SKM-1 (cell line): ENCODE results near the gene PPP2R5C.

ENCODE experiments used
- DNase-seq: peaks from one replicate; lab custom pipeline; 2025; ENCODE audit not compliant: unreplicated experiment; lab: John Stamatoyannopoulos, UW

Gene PPP2R5C

GRCh38 chr14:101909371-101910096 is 148.0 kb downstream of the PPP2R5C start:
- DNase-seq, result no peak

GRCh38 chr14:101912841-101913240 is 151.3 kb downstream of the PPP2R5C start:
- no peak for DNase-seq

GRCh38 chr14:101914083-101914482 is 152.6 kb downstream of the PPP2R5C start:
- no peak for DNase-seq

GRCh38 chr14:101915871-101916815 is 154.6 kb downstream of the PPP2R5C start:
- no peak for DNase-seq

DNA sequence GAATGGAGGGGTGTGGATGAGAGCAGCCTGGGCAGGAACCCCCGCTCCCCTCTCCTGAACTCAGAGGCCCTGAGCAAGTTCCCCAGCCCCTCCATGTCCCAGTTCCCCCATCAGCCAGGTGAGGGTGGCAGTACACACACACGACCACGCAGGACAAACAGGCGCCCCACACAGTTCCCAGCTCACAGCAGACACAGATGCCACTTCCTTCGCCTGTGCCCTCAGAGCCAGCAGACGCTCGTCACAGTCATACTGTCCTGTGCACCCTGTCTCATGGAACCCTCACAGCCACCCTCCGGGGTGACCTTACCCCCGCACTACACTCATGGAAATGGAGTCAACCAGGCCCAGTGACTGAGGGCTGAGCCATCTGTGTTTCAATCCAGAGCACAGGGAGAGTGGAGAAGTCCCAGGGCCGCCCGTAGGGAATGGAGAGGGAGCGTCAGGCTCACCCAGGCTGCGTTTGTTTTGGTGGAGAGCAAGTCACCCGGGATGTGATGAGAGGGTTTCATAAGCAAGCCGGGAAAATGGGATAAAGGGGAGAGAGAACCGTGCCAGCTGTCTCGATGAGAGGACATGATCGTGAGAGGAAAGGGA is 155.4 kb downstream of the PPP2R5C start:
- no peak for DNase-seq

DNA sequence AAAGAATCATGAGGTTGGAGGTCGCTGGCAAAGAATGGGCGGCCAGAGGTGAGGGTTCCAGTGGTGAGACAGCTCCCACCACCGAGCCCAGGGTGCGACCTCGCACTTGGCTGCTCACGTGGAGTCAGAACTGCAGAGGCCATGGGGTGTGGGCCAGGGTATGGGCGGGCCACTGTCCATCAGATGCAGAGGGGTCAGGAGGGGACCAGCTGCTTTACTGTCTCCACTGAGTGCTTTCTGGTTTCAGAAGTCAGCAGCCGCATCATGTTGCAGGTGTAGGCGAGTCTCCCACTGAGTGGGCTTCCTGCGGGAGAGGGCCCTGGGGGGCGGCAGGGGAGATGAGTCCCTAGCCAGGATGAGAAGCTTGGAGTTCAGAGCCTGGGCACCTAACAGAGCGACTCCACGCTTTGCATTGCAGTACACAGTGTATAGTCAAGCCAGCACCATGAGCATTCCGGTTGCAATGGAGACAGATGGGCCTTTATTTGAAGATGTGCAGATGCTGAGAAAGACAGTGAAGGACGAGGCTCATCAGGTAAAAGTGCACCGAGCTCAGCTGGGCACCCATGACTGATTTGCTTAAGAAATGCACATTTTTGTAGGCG is 156.0 kb downstream of the PPP2R5C start:
- no peak for DNase-seq

- DNase-seq, result no peak
Measured at GRCh38 chr14:101918065-101918989, 156.8 kb downstream of the PPP2R5C start.

- no peak for DNase-seq
Measured at GRCh38 chr14:101920271-101920670, 158.8 kb downstream of the PPP2R5C start.

- DNase-seq, result no peak
Measured at GRCh38 chr14:101922866-101923265, 161.4 kb downstream of the PPP2R5C start.

GRCh38 chr14:101925152-101925551 is 163.6 kb downstream of the PPP2R5C start:
- no peak for DNase-seq

GRCh38 chr14:101926085-101926484 is 164.6 kb downstream of the PPP2R5C start:
- DNase-seq, result no peak

- no peak for DNase-seq
Measured at GRCh38 chr14:101926620-101927019, 165.1 kb downstream of the PPP2R5C start.

DNA sequence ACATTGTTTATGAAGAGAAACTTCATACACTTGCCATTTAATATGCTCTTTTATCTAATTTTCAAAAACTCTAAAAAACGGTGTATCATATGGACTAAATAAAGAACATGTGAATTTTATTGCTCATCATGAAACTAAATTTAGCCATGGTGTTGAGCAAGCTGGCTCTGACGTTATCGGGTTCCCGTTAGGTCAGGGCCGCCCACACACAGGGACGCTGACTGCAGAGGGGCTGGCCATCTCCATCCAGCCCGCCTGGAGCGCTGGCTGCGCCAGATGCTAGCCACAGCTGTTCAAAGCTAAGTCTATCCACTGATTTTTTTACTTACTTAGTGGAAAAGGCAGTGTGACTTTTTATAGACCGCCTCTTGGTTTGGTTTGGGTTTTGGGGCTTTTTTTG is 166.3 kb downstream of the PPP2R5C start:
- no peak for DNase-seq

DNA sequence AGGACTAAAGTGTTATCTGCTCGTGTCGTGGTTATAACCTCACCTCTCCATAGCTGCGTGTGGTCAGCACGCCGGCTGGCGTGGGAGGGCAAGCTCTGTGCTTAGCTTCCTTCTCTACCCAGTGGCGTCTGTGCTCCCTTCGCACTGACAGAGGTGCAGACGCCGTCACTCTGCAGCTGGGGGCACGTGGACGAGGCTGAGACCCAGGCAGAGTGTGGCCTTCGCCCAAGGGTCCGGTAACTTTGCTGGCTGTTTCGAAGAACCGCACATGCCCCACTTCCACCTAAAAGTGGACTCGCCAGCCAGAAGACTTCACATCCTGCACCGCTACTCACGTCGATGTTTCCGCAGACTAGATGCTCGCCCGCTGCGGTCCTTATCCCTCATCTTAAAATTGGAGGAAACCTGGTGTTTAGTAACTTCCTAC is 166.9 kb downstream of the PPP2R5C start:
- DNase-seq, result no peak

DNA sequence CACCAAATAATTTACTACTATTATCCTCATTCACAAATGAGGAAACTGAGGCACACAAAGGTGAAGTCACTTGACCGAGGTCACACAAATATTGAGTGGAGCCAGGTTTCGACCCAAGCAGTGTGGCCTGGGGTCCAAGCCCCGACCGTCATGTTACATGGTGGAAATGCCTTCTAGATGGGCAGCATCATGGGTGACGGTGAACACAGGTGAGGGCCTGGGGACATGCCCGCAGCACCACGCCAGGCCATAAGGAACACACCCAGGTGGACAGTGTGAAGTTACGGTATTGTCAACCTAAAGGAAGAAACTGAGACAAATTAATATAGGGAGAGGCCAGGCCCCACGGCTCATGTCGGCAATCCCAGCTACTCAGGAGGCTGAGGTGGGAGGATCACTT is 167.6 kb downstream of the PPP2R5C start:
- no peak for DNase-seq

GRCh38 chr14:101929946-101930345 is 168.4 kb downstream of the PPP2R5C start:
- no peak for DNase-seq

DNA sequence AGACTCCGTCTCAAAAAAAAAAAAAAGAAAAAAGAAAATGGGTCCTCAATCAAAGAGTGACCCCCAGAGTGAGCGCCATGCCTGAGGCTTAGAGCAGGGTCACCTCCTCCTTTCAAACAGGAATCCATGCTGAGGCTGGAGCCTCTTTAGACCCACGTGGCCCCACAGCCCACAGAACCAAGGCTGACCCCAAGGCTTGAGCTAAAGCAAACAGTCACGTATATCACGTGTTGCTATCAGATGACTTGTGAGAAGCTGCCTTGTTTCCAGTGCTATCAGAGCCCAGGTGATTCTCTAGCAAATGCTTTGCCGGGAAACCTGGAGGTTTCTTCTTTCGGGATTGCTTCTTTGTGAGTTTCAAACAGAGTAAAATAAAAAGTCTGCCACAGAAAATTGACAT is 171.2 kb downstream of the PPP2R5C start:
- no peak for DNase-seq

DNA sequence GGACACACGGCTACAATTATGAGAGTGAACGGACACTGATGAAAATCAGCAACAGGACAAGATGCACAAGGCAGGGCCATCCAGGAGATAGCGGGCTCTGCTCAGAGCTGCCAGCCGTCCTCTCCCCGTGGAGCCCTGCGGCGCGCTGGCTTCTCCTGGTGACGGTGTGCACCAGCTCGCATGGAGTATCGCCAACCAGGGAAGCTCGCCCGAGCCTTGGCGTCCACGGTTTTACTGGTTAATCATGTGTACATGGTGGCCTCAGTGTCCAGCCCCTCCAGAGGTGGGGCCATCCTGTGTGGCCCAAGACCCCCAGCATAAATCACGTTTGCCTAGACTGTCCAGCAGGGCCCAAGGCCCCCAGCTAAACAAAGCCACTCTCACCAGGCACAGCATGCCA is 171.7 kb downstream of the PPP2R5C start:
- DNase-seq, result no peak

DNA sequence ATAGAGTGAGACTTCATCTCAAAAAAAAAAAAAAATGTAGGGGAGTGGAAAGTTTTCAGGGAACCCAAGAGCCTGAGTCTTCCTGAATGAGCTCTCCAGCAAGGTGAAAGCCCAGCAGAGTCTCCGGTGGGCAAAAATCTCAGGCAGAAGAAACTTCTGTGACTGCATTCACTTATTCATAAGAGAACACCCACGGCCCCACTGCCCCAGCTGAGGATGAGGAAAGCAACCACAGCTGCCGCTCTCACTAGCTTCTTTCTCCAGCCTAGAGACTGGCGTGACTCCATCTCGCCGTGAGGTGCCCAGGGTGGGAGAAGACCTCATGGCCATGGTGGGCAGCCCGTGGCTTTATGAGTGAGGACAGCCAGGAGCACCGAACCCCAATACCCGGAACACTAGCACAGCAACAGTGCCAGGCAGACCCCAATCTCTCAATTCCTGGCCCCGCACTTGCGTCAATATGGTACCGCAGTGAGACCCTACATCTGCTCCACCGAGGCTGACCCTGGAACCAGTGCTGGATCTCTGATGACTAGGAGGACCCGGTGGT is 173.2 kb downstream of the PPP2R5C start:
- DNase-seq, result no peak
